ENCODE results near the gene DYRK1A.

The DYRK1A gene

GRCh38 chr21:37534431-37534830 is 167.9 kb downstream of the DYRK1A start:
- Histone ChIP-seq H2BK5ac (ENCODE audit: low read length) (no peak overlapping the region), H3K23ac (ENCODE audit: low read depth, low read length, poor library complexity) (no peak overlapping the region), H3K18ac (ENCODE audit: low read length) (no peak overlapping the region), H3K4me3 (ENCODE audit: low read length in 2 of 2) (no peak overlapping the region), H2AK5ac (ENCODE audit: low read depth, low read length) (no peak overlapping the region), H2BK120ac (ENCODE audit: low read depth, low read length) (no peak overlapping the region), H2BK12ac (ENCODE audit: low read length) (no peak overlapping the region), H3K9me3 (replicated peaks in 1 of 2; ENCODE audit: control insufficient read depth in 2 of 2, insufficient read depth in 1 of 2, low read depth in 1 of 2, low read length in 2 of 2) (peaks cover 2 to 16% of the 10 kb centered on the region in 2 donors), H3K27ac (replicated peaks; ENCODE audit: low read length) (no peak overlapping the region), H3K36me3 (replicated peaks in 1 of 2; ENCODE audit: control insufficient read depth in 2 of 2, insufficient read depth in 2 of 2, low read length in 2 of 2) (no peaks in the 10 kb centered on the region), H3K4ac (ENCODE audit: low read length) (no peak overlapping the region), H3K9ac (ENCODE audit: low read depth, low read length, poor library complexity) (no peak overlapping the region), H2BK15ac (ENCODE audit: low read length) (no peak overlapping the region), H3K79me1 (ENCODE audit: low read depth, low read length) (no peaks in the 10 kb centered on the region), H4K91ac (ENCODE audit: low read depth, low read length, poor library complexity) (no peak overlapping the region), H2AFZ (ENCODE audit: low read length) (no peak overlapping the region), H3K14ac (ENCODE audit: low read length) (no peak overlapping the region), H3K27me3 (ENCODE audit: control insufficient read depth in 3 of 3, insufficient read depth in 3 of 3, low read depth in 1 of 3, low read length in 3 of 3) (no peaks in the 10 kb centered on the region), H4K8ac (ENCODE audit: low read depth, low read length) (no peak overlapping the region), H3K4me2 (ENCODE audit: insufficient read depth, low read length, poor library complexity, severe bottlenecking) (no peak overlapping the region), H3K4me1 (ENCODE audit: control insufficient read depth in 2 of 2, insufficient read depth in 1 of 2, low read depth in 1 of 2, low read length in 2 of 2) (no peaks in the 10 kb centered on the region)
- DNase-seq (ENCODE audit: low spot score), result no peak
- no CpG with 5 or more reads among the region's 3 CpGs for WGBS, 2 donors (ENCODE audit: extremely low coverage in 2 of 2, insufficient read length in 2 of 2, insufficient replicate concordance in 1 of 2)

- Histone ChIP-seq H3K18ac (ENCODE audit: low read length) (no peak overlapping the region), H4K8ac (ENCODE audit: low read depth, low read length) (no peak overlapping the region), H3K9ac (ENCODE audit: low read depth, low read length, poor library complexity) (no peak overlapping the region), H3K4me1 (ENCODE audit: control insufficient read depth in 2 of 2, insufficient read depth in 1 of 2, low read depth in 1 of 2, low read length in 2 of 2) (no peaks in the 10 kb centered on the region), H3K4me3 (ENCODE audit: low read length in 2 of 2) (no peak overlapping the region), H2BK120ac (ENCODE audit: low read depth, low read length) (no peak overlapping the region), H2AK5ac (ENCODE audit: low read depth, low read length) (no peak overlapping the region), H2BK5ac (ENCODE audit: low read length) (no peak overlapping the region), H3K27me3 (ENCODE audit: control insufficient read depth in 3 of 3, insufficient read depth in 3 of 3, low read depth in 1 of 3, low read length in 3 of 3) (no peaks in the 10 kb centered on the region), H3K9me3 (replicated peaks in 1 of 2; ENCODE audit: control insufficient read depth in 2 of 2, insufficient read depth in 1 of 2, low read depth in 1 of 2, low read length in 2 of 2) (peaks cover 2 to 16% of the 10 kb centered on the region in 2 donors), H3K23ac (ENCODE audit: low read depth, low read length, poor library complexity) (no peak overlapping the region), H2BK12ac (ENCODE audit: low read length) (no peak overlapping the region), H3K27ac (replicated peaks; ENCODE audit: low read length) (no peak overlapping the region), H2BK15ac (ENCODE audit: low read length) (no peak overlapping the region), H3K79me1 (ENCODE audit: low read depth, low read length) (no peaks in the 10 kb centered on the region), H3K14ac (ENCODE audit: low read length) (no peak overlapping the region), H3K36me3 (replicated peaks in 1 of 2; ENCODE audit: control insufficient read depth in 2 of 2, insufficient read depth in 2 of 2, low read length in 2 of 2) (no peaks in the 10 kb centered on the region), H3K4ac (ENCODE audit: low read length) (no peak overlapping the region), H3K4me2 (ENCODE audit: insufficient read depth, low read length, poor library complexity, severe bottlenecking) (no peak overlapping the region), H4K91ac (ENCODE audit: low read depth, low read length, poor library complexity) (no peak overlapping the region), H2AFZ (ENCODE audit: low read length) (no peak overlapping the region)
- DNase-seq (ENCODE audit: low spot score), result no peak
- no CpG with 5 or more reads among the region's 3 CpGs for WGBS, 2 donors (ENCODE audit: extremely low coverage in 2 of 2, insufficient read length in 2 of 2, insufficient replicate concordance in 1 of 2)
Measured at GRCh38 chr21:37535130-37535529, 168.6 kb downstream of the DYRK1A start.

- no peak overlapping the region for H3K4me3 ChIP-seq (ENCODE audit: low read length in 2 of 2)
Measured at GRCh38 chr21:37535672-37536071, 169.1 kb downstream of the DYRK1A start.

DNA sequence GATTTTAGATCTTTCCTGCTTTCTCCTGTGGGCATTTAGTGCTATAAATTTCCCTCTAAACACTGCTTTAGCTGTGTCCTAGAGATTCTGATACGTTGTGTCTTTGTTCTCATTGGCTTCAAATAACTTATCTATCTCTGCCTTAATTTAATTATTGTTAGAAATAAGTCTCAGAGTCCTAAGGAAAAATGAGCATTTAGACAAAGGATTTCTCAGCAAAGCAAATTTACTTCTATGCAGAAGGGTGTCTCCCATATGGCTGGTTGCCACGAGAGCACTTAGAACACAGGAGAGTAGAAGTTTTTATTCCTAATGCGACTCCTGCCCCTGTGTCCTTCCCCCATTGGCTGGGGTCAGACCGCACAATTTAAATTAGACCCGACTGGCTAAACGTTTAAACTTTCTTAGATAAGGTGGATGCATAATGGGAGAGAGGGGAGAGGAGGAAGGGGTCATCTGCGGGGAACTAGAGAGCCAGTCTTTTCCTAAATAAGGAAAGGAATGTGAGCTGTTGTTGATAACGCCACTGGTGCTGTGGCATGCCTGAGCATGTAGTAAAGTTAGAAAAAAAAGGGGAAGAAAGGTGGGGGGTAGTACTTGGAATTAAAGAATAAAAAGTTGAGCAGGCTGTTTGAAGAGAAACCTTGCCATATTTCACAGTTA is 170.2 kb downstream of the DYRK1A start:
- Histone ChIP-seq H3K4me1 (ENCODE audit: control insufficient read depth in 2 of 2, insufficient read depth in 1 of 2, low read depth in 1 of 2, low read length in 2 of 2) (no peaks in the 10 kb centered on the region), H3K9ac (ENCODE audit: low read depth, low read length, poor library complexity) (no peak overlapping the region), H4K8ac (ENCODE audit: low read depth, low read length) (no peak overlapping the region), H3K27me3 (ENCODE audit: control insufficient read depth in 3 of 3, insufficient read depth in 3 of 3, low read depth in 1 of 3, low read length in 3 of 3) (no peaks in the 10 kb centered on the region), H3K4me3 (ENCODE audit: low read length in 2 of 2) (no peak overlapping the region), H3K4ac (ENCODE audit: low read length) (no peak overlapping the region), H2AFZ (ENCODE audit: low read length) (no peak overlapping the region), H2BK5ac (ENCODE audit: low read length) (no peak overlapping the region), H3K36me3 (replicated peaks in 1 of 2; ENCODE audit: control insufficient read depth in 2 of 2, insufficient read depth in 2 of 2, low read length in 2 of 2) (no peaks in the 10 kb centered on the region), H3K14ac (ENCODE audit: low read length) (no peak overlapping the region), H3K18ac (ENCODE audit: low read length) (no peak overlapping the region), H2AK5ac (ENCODE audit: low read depth, low read length) (no peak overlapping the region), H3K9me3 (replicated peaks in 1 of 2; ENCODE audit: control insufficient read depth in 2 of 2, insufficient read depth in 1 of 2, low read depth in 1 of 2, low read length in 2 of 2) (peaks cover 2 to 16% of the 10 kb centered on the region in 2 donors), H4K91ac (ENCODE audit: low read depth, low read length, poor library complexity) (no peak overlapping the region), H2BK12ac (ENCODE audit: low read length) (no peak overlapping the region), H3K4me2 (ENCODE audit: insufficient read depth, low read length, poor library complexity, severe bottlenecking) (no peak overlapping the region), H3K27ac (replicated peaks; ENCODE audit: low read length) (no peak overlapping the region), H3K23ac (ENCODE audit: low read depth, low read length, poor library complexity) (no peak overlapping the region), H2BK15ac (ENCODE audit: low read length) (no peak overlapping the region), H3K79me1 (ENCODE audit: low read depth, low read length) (no peaks in the 10 kb centered on the region), H2BK120ac (ENCODE audit: low read depth, low read length) (no peak overlapping the region)
- DNase-seq (ENCODE audit: low spot score), result no peak
- no CpG with 5 or more reads among the region's 8 CpGs for WGBS, 2 donors (ENCODE audit: extremely low coverage in 2 of 2, insufficient read length in 2 of 2, insufficient replicate concordance in 1 of 2)

More at GRCh38 chr21:37535672-37536071, 169.1 kb downstream of the DYRK1A start:
- no peak overlapping the region for H4K8ac ChIP-seq (ENCODE audit: low read depth, low read length)
- H3K36me3 ChIP-seq (replicated peaks in 1 of 2; ENCODE audit: control insufficient read depth in 2 of 2, insufficient read depth in 2 of 2, low read length in 2 of 2), result no peaks in the 10 kb centered on the region
- H3K27ac ChIP-seq (replicated peaks; ENCODE audit: low read length), result no peak overlapping the region
- H3K4ac ChIP-seq (ENCODE audit: low read length), result no peak overlapping the region
- no peak overlapping the region for H3K23ac ChIP-seq (ENCODE audit: low read depth, low read length, poor library complexity)
- H2AK5ac ChIP-seq (ENCODE audit: low read depth, low read length), result no peak overlapping the region
- H2AFZ ChIP-seq (ENCODE audit: low read length), result no peak overlapping the region
- H4K91ac ChIP-seq (ENCODE audit: low read depth, low read length, poor library complexity), result no peak overlapping the region
- H3K14ac ChIP-seq (ENCODE audit: low read length), result no peak overlapping the region
- H3K4me1 ChIP-seq (ENCODE audit: control insufficient read depth in 2 of 2, insufficient read depth in 1 of 2, low read depth in 1 of 2, low read length in 2 of 2), result no peaks in the 10 kb centered on the region
- no peak overlapping the region for H3K18ac ChIP-seq (ENCODE audit: low read length)
- no peak overlapping the region for H3K4me2 ChIP-seq (ENCODE audit: insufficient read depth, low read length, poor library complexity, severe bottlenecking)
- peaks cover 2 to 16% of the 10 kb centered on the region in 2 donors for H3K9me3 ChIP-seq (replicated peaks in 1 of 2; ENCODE audit: control insufficient read depth in 2 of 2, insufficient read depth in 1 of 2, low read depth in 1 of 2, low read length in 2 of 2)
- no peak overlapping the region for H2BK15ac ChIP-seq (ENCODE audit: low read length)
- no peak for DNase-seq (ENCODE audit: low spot score)
- WGBS, 2 donors (ENCODE audit: extremely low coverage in 2 of 2, insufficient read length in 2 of 2, insufficient replicate concordance in 1 of 2), result no CpG with 5 or more reads among the region's 7 CpGs
- H3K27me3 ChIP-seq (ENCODE audit: control insufficient read depth in 3 of 3, insufficient read depth in 3 of 3, low read depth in 1 of 3, low read length in 3 of 3), result no peaks in the 10 kb centered on the region
- H3K79me1 ChIP-seq (ENCODE audit: low read depth, low read length), result no peaks in the 10 kb centered on the region
- no peak overlapping the region for H3K9ac ChIP-seq (ENCODE audit: low read depth, low read length, poor library complexity)
- H2BK12ac ChIP-seq (ENCODE audit: low read length), result no peak overlapping the region
- H2BK120ac ChIP-seq (ENCODE audit: low read depth, low read length), result no peak overlapping the region
- H2BK5ac ChIP-seq (ENCODE audit: low read length), result no peak overlapping the region

All from neuronal stem cell (in vitro differentiated cells).